ENCODE data around the gene STX1B.
"Not testable (repeated sequence)": the region's sequence is repeated elsewhere in the genome, so short reads cannot be mapped to it uniquely, and the experiment has no call there.

STX1B gene

GRCh38 chr16:31010585-31011325 lies at the start of gene STX1B:
TSS of gene STX1B (minus strand) at chr16:31010638. CDS start at chr16:31010396, 242 bp downstream.
- no peak for FAIRE-seq

GRCh38 chr16:31055613-31056012 lies 45.2 kb upstream of the STX1B start:
- FAIRE-seq, result no peak

GRCh38 chr16:31052114-31052513 lies 41.7 kb upstream of the STX1B start:
- no peak for FAIRE-seq

GRCh38 chr16:31050280-31051030 lies 40.0 kb upstream of the STX1B start:
- FAIRE-seq, result no peak

GRCh38 chr16:31043898-31044481 lies 33.6 kb upstream of the STX1B start:
- no peak for FAIRE-seq

GRCh38 chr16:31043352-31043751 lies 32.9 kb upstream of the STX1B start:
- FAIRE-seq, result no peak

GRCh38 chr16:31042866-31043265 lies 32.4 kb upstream of the STX1B start:
- FAIRE-seq, result no peak

- FAIRE-seq, result no peak
These were observed 28.6 kb upstream of the STX1B start for GRCh38 chr16:31038993-31039392.

- FAIRE-seq, result no peak
These were observed 26.3 kb upstream of the STX1B start for GRCh38 chr16:31036691-31037090.

GRCh38 chr16:31033709-31034492 lies 23.5 kb upstream of the STX1B start:
- FAIRE-seq, result no peak

GRCh38 chr16:31032736-31033708 lies 22.6 kb upstream of the STX1B start, which contains the start of gene STX4:
TSS of gene STX4 (plus strand) at chr16:31033558. CDS start at chr16:31033806, 248 bp downstream.
- FAIRE-seq, result peak; percentile 96

GRCh38 chr16:31031276-31031675 lies 20.8 kb upstream of the STX1B start:
- FAIRE-seq, result no peak

- no peak for FAIRE-seq
These were observed 18.8 kb upstream of the STX1B start for GRCh38 chr16:31029272-31029671.

GRCh38 chr16:31025339-31025738 lies 14.9 kb upstream of the STX1B start:
- FAIRE-seq, result no peak

GRCh38 chr16:31023627-31024226 lies 13.3 kb upstream of the STX1B start:
- no peak for FAIRE-seq

GRCh38 chr16:31023252-31023602 lies 12.8 kb upstream of the STX1B start:
- no peak for FAIRE-seq

- no peak for FAIRE-seq
These were observed 12.3 kb upstream of the STX1B start for GRCh38 chr16:31022544-31023251.

- no peak for FAIRE-seq
These were observed 10.1 kb upstream of the STX1B start for GRCh38 chr16:31020536-31020935.

- not testable (repeated sequence) for FAIRE-seq
These were observed 7.3 kb upstream of the STX1B start for GRCh38 chr16:31017756-31018155.

- FAIRE-seq, result no peak
These were observed 5.6 kb upstream of the STX1B start for GRCh38 chr16:31016018-31016417.

- not testable (repeated sequence) for FAIRE-seq
These were observed 2.9 kb upstream of the STX1B start for GRCh38 chr16:31013292-31013691.

Measured in A204.1 (cell line).